SK-N-MC (cell line): ENCODE measurements around the gene SPSB1.

ENCODE experiments used
- EZH2 ChIP-seq: fragments of 200-600 bp; sonication (generic); IDR thresholded peaks from one replicate; pipeline ENCODE4 v1.6.1; 2017; ENCODE audit warnings: antibody characterized with exemption
- FOXP2 ChIP-seq: optimal IDR thresholded peaks from 2 replicates; pipeline ENCODE3; 2011; ENCODE audit warnings: mild to moderate bottlenecking, moderate library complexity; ENCODE audit not compliant: insufficient read depth; ENCODE audit errors: extremely low read length, control extremely low read depth
- POLR2AphosphoS5 ChIP-seq: IDR thresholded peaks from 2 replicates; pipeline ENCODE4 v1.6.1; 2012; ENCODE audit warnings: mild to moderate bottlenecking, low read depth, low read length, borderline replicate concordance

GRCh38 chr1:9256332-9256731 lies 36.4 kb upstream of the SPSB1 start:
- TF ChIP-seq EZH2 (no peak), POLR2AphosphoS5 (no peak), FOXP2 (no peak)
